Transverse colon (tissue), 4 donors: ENCODE data around the gene EVI5L.

Experiments used
- CTCF ChIP-seq, 5 experiments: fragments of 200-600 bp in 3 of 5; fragments of 450-650 bp in 2 of 5; sonication (generic) in 3 of 5; IDR thresholded peaks; 1 replicate in 2 of 5; 2 replicates in 3 of 5; pipeline ENCODE4 v1.5.1; 2016 to 2017; ENCODE audit warnings: antibody characterized with exemption in 5 of 5, inconsistent platforms in 3 of 5, mild to moderate bottlenecking in 2 of 5, moderate library complexity in 1 of 5
- EP300 ChIP-seq: sonication (generic); formaldehyde crosslinking; IDR thresholded peaks from one replicate; pipeline ENCODE4 v1.6.1; 2017; ENCODE audit warnings: antibody characterized with exemption, low read depth
- POLR2A ChIP-seq: fragments of 450-650 bp; IDR thresholded peaks from one replicate; pipeline ENCODE4 v1.6.1; 2016; ENCODE audit warnings: antibody characterized with exemption, mild to moderate bottlenecking, moderate library complexity
- POLR2AphosphoS5 ChIP-seq, 3 donors: sonication (generic); formaldehyde crosslinking; IDR thresholded peaks; one replicate each; pipeline ENCODE4 v1.6.1; 2016; ENCODE audit warnings: antibody characterized with exemption in 3 of 3

- TF ChIP-seq EP300 (no peak), CTCF (IDR thresholded peaks at IDR 0.05) (no peak), POLR2AphosphoS5 (IDR thresholded peaks at IDR 0.05) (no peak), POLR2A (no peak)
Observed at GRCh38 chr19:7905268-7905667, 75.2 kb downstream of the EVI5L start.
